COR-L47 (cell line): Measurements from ENCODE around the gene KCNIP1.
A peak's percentile ranks its signal among the peaks of the same experiment; 100 is the strongest.

Experiments
- DNase-seq: peaks from one replicate; lab custom pipeline; 2025; lab: John Stamatoyannopoulos, UW

KCNIP1 gene

GRCh38 chr5:170483701-170484458 is 19.9 kb upstream of the KCNIP1 start:
- DNase-seq: peak; percentile 88

GRCh38 chr5:170484459-170484831 is 19.4 kb upstream of the KCNIP1 start:
- DNase-seq: no peak

GRCh38 chr5:170484847-170485615 is 18.8 kb upstream of the KCNIP1 start:
- no peak for DNase-seq

GRCh38 chr5:170485616-170485911 is 18.3 kb upstream of the KCNIP1 start:
- no peak for DNase-seq

GRCh38 chr5:170486371-170486770 is 17.4 kb upstream of the KCNIP1 start:
- no peak for DNase-seq

GRCh38 chr5:170488570-170488969 is 15.2 kb upstream of the KCNIP1 start:
- no peak for DNase-seq

- DNase-seq: no peak
Measured at GRCh38 chr5:170489199-170489598, 14.6 kb upstream of the KCNIP1 start.

GRCh38 chr5:170490381-170490780 is 13.4 kb upstream of the KCNIP1 start:
- DNase-seq: no peak

- no peak for DNase-seq
Measured at GRCh38 chr5:170491479-170491878, 12.3 kb upstream of the KCNIP1 start.

- DNase-seq: no peak
Measured at GRCh38 chr5:170493028-170493820, 10.6 kb upstream of the KCNIP1 start.

- DNase-seq: no peak
Measured at GRCh38 chr5:170494041-170494440, 9.8 kb upstream of the KCNIP1 start.

- no peak for DNase-seq
Measured at GRCh38 chr5:170495825-170496661, 7.8 kb upstream of the KCNIP1 start.

GRCh38 chr5:170496662-170497028 is 7.2 kb upstream of the KCNIP1 start:
- DNase-seq: no peak

- no peak for DNase-seq
Measured at GRCh38 chr5:170497311-170498038, 6.3 kb upstream of the KCNIP1 start.

GRCh38 chr5:170498811-170499351 is 4.9 kb upstream of the KCNIP1 start:
- DNase-seq: no peak

GRCh38 chr5:170499621-170500020 is 4.2 kb upstream of the KCNIP1 start:
- no peak for DNase-seq

GRCh38 chr5:170501361-170501760 is 2.5 kb upstream of the KCNIP1 start:
- DNase-seq: no peak

GRCh38 chr5:170501931-170502330 is 1.9 kb upstream of the KCNIP1 start:
- no peak for DNase-seq

- no peak for DNase-seq
Measured at GRCh38 chr5:170504616-170505266, 921 bp downstream of the KCNIP1 start.

- no peak for DNase-seq
Measured at GRCh38 chr5:170508036-170508435, 4.2 kb downstream of the KCNIP1 start.
